Activated CD4-positive, alpha-beta T cell treated with anti-CD3 and anti-CD28 coated beads for 4 hours (primary cell): ENCODE measurements around the gene NPBWR2.

Experiments
- DNase-seq, 2 donors: peaks; one replicate each; pipeline ENCODE4 v3.0.0-alpha.2; 2020

Gene NPBWR2

DNA sequence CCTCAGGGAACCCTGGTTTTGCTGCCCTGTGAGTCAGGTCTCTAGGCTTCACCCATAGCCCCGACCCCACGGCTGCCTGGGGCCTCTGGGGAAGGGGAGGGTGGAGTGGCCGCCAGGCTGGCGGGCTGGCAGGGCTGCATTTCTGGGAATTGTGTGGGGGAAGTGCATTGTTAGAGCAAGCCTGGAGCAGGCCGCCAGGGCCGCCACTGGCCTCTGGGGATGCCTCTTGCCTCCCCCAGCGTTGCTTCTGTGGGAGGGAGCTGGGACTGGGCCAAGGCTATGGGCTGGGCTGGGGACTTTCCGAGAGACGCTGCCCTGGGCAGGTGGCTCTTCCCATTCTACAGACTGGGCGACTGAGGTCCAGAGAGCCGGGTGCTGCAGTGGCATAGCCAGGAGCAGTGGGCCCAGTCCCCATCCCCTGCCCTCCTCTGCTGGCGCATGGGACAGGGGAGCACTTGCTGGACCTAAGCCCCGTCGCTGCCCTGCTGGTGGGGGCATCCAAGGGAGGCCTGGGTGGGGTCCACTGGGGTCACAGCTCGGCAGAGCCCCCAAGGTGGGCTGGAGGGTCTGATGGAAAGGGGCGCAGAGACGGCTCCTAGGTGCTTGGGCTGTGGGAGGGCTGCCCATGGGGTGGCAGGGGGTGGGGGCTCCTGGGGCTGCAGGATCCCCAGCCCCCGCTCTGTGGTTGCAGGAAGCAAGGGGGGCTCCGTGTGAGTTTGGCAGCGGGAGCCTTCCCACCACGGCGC lies 51.3 kb downstream of the NPBWR2 start:
- DNase-seq: no peak

DNA sequence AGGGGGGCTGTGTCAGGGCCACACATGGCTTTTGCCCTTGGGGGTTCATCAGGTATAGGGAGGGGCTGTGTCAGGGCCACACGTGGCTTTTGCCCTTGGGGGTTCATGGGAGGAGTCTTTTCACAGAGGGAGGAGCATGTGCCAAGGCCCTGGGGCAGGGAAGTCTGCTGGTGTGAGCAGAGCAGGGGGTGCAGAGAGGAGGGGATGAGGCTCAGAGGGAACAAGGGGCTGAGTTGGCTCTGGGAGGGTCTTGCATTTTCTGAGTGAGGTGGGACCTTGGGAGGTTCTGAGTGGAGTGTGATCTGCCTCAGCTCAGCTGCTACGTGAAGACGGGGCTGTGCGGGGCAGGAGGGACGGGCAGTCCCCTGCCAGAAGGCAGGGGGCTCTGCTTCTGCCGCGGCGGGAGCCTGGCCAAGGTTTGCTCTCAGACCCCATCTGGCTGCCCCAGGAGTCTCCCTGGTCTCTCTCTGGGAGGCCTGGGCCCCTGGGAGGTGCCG lies 51.9 kb downstream of the NPBWR2 start:
- DNase-seq: no peak

DNA sequence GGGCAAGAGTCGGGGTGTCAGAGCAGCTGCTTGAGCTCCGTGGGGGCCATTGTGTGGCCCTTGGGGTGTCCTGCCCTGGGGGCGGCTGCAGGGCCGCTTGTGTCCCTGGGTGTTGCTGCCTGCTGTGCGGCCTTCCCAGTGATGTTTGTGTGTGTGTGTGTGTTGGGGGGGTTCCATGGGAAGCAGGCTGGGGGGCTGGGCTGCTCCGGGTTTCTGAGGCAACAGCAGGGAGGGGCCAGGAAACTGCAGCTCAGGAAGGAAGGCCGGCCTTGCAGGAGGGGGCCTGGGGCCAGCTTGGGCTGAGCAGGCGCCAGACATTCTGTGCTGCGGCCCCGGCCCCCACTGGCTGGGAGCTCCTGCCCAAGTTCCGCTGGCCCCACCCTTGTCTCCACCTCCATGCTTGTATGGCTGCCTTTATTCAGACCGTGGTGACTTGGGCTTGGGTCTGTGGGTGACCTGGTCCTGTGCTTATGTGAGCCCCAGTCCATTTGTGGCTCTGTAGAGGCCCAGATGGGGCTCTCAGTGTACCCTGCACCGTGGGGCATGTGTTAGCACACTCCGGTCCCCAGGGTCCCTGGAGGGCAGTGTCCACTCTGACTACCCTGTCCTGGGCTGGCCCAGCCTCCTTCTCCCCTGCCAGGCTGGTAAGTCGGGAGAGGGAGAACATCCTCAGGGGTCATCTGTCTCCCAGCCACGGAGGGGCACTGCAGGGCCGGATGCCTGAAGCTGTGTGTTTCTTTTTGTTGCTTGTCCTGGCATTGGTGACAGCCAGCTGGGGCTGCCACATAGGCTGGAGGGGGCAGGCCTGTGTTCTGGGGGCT lies 53.3 kb downstream of the NPBWR2 start:
- no peak for DNase-seq
